Peyer's patch (tissue), 4 donors: ENCODE results near the gene ATP8A1.

Experiments
- CTCF ChIP-seq, 6 experiments: fragments of 450-650 bp in 4 of 6; fragments of 200-600 bp in 2 of 6; sonication (generic) in 1 of 6; IDR thresholded peaks; one replicate each; pipeline ENCODE4 v1.5.1; 2017 to 2019; ENCODE audit warnings: antibody characterized with exemption in 6 of 6, mild to moderate bottlenecking in 3 of 6, moderate library complexity in 1 of 6
- POLR2A ChIP-seq, 2 donors: fragments of 450-650 bp; IDR thresholded peaks; one replicate each; pipeline ENCODE4 v1.5.1; 2017; ENCODE audit warnings: antibody characterized with exemption in 2 of 2, mild to moderate bottlenecking in 2 of 2, moderate library complexity in 2 of 2

- TF ChIP-seq CTCF (IDR thresholded peaks at IDR 0.05) (no peak), POLR2A (IDR thresholded peaks at IDR 0.05) (no peak)
Measured at GRCh38 chr4:42364266-42365053, 292.4 kb downstream of the ATP8A1 start.
